K562 (cell line): ENCODE data around the gene LY6G6F. TPM values are rescaled to one million over a fixed set of nuclear protein-coding genes. Genes with fewer than 3 reads are reported as not detected.

Experiments used
- BCL6 ChIP-seq: fragments of 250-450 bp; sonication (Bioruptor Pico); IDR thresholded peaks from 2 replicates; pipeline ENCODE4 v1.4.0; 2020
- BRCA1 ChIP-seq, 2 experiments: fragments of 450-650 bp in 1 of 2; sonication (generic) in 1 of 2; formaldehyde crosslinking in 1 of 2; IDR thresholded peaks; 2 replicates each; pipeline versions ENCODE4 v1.5.0 to v1.6.1; 2017 to 2020; ENCODE audit warnings: mild to moderate bottlenecking in 1 of 2, missing genetic modification reagents in 1 of 2
- HNRNPUL1 ChIP-seq: fragments of 200-400 bp; formaldehyde crosslinking; IDR thresholded peaks from 2 replicates; pipeline ENCODE4 v1.6.1; 2017; ENCODE audit warnings: low read length
- MYBL2 ChIP-seq, 2 experiments: fragments of 450-650 bp in 1 of 2; sonication (generic) in 1 of 2; formaldehyde crosslinking in 1 of 2; IDR thresholded peaks; 2 replicates each; pipeline versions ENCODE4 v1.6.1 to v1.8.1; 2017 to 2022; ENCODE audit warnings: borderline replicate concordance in 1 of 2, inconsistent platforms in 1 of 2, low read depth in 1 of 2, mild to moderate bottlenecking in 1 of 2, missing genetic modification reagents in 1 of 2, moderate library complexity in 1 of 2
- RB1 ChIP-seq: fragments of 450-650 bp; IDR thresholded peaks from 2 replicates; pipeline ENCODE4 v1.6.1; 2017; ENCODE audit warnings: low read depth, mild to moderate bottlenecking
- SMARCA5 ChIP-seq: fragments of 450-650 bp; IDR thresholded peaks from 2 replicates; pipeline ENCODE4 v1.6.1; 2016
- SOX6 ChIP-seq: fragments of 450-650 bp; IDR thresholded peaks from 2 replicates; pipeline ENCODE4 v1.6.1; 2014; ENCODE audit warnings: mild to moderate bottlenecking
- SPI1 ChIP-seq: IDR thresholded peaks from 2 replicates; pipeline ENCODE4 v1.6.1; 2011; ENCODE audit warnings: low read depth, low read length, control low read depth, borderline replicate concordance
- TBP ChIP-seq: optimal IDR thresholded peaks from 2 replicates; pipeline ENCODE3; 2011; ENCODE audit warnings: low read depth, low read length, improper control_type of control experiment
- TGIF2 ChIP-seq: sonication (generic); formaldehyde crosslinking; IDR thresholded peaks from 2 replicates; pipeline ENCODE4 v1.8.1; 2022; ENCODE audit warnings: mild to moderate bottlenecking, missing genetic modification reagents, moderate library complexity
- U2AF1 ChIP-seq: fragments of 200-400 bp; formaldehyde crosslinking; optimal IDR thresholded peaks from 2 replicates; pipeline ENCODE3; 2017; ENCODE audit warnings: mild to moderate bottlenecking, low read depth, low read length, moderate library complexity
- ZNF12 ChIP-seq: sonication (generic); formaldehyde crosslinking; IDR thresholded peaks from 2 replicates; pipeline ENCODE4 v1.4.0; 2020; ENCODE audit warnings: mild to moderate bottlenecking, missing genetic modification reagents
- ZNF76 ChIP-seq: fragments of 250-450 bp; sonication (Bioruptor Pico); IDR thresholded peaks from 2 replicates; pipeline ENCODE4 v1.4.0; 2020; ENCODE audit warnings: mild to moderate bottlenecking, moderate library complexity, borderline replicate concordance
- polyA plus RNA-seq, 8 experiments: library from polyadenylated mRNA; depleted of rRNA in 4 of 8; stranded (reverse) in 5 of 8; unstranded in 3 of 8; fragments of >200 nt; fragmentation: Nextera tagmentation in 2 of 8; fragmentation: Illumina TruSeq in 1 of 8; extraction: Ambion mirVana in 2 of 8; extraction: Trizol in 1 of 8; gene quantifications; 2 replicates each; pipeline versions ENCODE4 v1.2.1 to v1.2.3, GENCODE V29; 2011 to 2014; ENCODE audit warnings: inconsistent platforms in 1 of 8, missing spikeins in 1 of 8
- total RNA-seq, 7 experiments: library from RNA; depleted of rRNA in 6 of 7; stranded (reverse); fragments of >200 nt in 6 of 7; fragmentation: Illumina TruSeq in 2 of 7; extraction: Trizol in 2 of 7; gene quantifications; 2 replicates each; pipeline versions ENCODE4 v1.2.1 to v1.2.3, GENCODE V29; 2011 to 2021; ENCODE audit warnings: low replicate concordance in 1 of 7
- TF ChIP-seq, protein P1 (sequence below): sonication (generic); formaldehyde crosslinking; IDR thresholded peaks from 2 replicates; pipeline ENCODE4 v1.8.1; 2023; ENCODE audit warnings: mild to moderate bottlenecking, missing genetic modification reagents
- TF ChIP-seq, protein P2 (sequence below): sonication (generic); formaldehyde crosslinking; IDR thresholded peaks from 2 replicates; pipeline ENCODE4 v1.8.0; 2022; ENCODE audit warnings: mild to moderate bottlenecking, missing genetic modification reagents
- TF ChIP-seq, protein P3 (sequence below): fragments of 250-450 bp; sonication (Bioruptor Pico); IDR thresholded peaks from 2 replicates; pipeline ENCODE4 v1.8.0; 2022; ENCODE audit warnings: inconsistent platforms, mild to moderate bottlenecking, moderate library complexity, borderline replicate concordance
- TF ChIP-seq, protein P4 (sequence below): fragments of 450-650 bp; IDR thresholded peaks from 2 replicates; pipeline ENCODE4 v1.6.1; 2016; ENCODE audit warnings: antibody characterized with exemption

Gene LY6G6F
- total and polyA plus RNA-seq, 9 of the 15 experiments (the other 6 are each of a cell fraction or from before 2014, with no cell fraction given), result 0.14 to 0.50 (median 0.28) TPM; not detected in 2

DNA sequence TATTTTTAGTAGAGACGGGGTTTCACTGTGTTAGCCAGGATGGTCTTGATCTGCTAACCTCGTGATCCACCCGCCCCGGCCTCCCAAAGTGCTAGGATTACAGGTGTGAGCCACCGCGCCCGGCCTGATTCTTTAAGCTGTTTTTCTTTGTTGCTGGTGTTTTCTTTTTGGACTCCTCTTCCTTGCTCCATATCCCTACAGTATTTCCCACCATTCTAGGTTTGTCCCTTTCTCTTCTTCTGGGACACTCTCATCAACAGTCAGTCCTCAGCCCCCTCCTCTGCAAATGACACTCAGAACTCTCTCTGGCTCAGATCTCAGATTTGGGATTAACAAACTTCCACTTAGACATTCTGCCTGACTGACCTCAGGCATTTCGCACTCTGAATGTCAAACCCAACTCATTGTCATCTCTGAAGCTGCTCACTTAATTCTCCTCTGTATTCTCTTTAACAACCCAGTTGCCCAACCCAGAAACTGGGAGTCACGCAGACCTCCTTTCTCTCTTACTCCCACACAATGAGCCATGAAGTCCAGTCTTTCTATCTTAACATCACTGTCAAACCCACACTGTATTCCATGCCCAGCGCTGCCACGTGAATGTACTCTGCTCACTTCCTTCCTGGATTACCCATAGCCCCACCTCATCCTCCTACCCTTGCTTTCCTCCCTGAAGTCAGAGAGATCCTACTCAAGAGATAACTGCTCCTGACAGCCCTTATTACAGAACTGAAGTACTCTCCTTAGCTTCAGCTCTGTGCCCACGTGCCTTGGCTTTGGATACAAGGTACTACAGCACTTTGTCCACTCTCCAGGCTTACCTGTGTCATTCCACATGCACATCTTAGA lies 19.1 kb downstream of the LY6G6F start (continued):
- TF ChIP-seq, protein P1, sequence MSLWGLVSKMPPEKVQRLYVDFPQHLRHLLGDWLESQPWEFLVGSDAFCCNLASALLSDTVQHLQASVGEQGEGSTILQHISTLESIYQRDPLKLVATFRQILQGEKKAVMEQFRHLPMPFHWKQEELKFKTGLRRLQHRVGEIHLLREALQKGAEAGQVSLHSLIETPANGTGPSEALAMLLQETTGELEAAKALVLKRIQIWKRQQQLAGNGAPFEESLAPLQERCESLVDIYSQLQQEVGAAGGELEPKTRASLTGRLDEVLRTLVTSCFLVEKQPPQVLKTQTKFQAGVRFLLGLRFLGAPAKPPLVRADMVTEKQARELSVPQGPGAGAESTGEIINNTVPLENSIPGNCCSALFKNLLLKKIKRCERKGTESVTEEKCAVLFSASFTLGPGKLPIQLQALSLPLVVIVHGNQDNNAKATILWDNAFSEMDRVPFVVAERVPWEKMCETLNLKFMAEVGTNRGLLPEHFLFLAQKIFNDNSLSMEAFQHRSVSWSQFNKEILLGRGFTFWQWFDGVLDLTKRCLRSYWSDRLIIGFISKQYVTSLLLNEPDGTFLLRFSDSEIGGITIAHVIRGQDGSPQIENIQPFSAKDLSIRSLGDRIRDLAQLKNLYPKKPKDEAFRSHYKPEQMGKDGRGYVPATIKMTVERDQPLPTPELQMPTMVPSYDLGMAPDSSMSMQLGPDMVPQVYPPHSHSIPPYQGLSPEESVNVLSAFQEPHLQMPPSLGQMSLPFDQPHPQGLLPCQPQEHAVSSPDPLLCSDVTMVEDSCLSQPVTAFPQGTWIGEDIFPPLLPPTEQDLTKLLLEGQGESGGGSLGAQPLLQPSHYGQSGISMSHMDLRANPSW (CRISPR knock-in tag), result no peak
- TF ChIP-seq BRCA1 (IDR thresholded peaks at IDR 0.05), result no peak
- no peak for TF ChIP-seq BRCA1 (CRISPR knock-in tag; IDR thresholded peaks at IDR 0.05)
- no peak for TF ChIP-seq U2AF1
- peak; percentile 37; the same call in 1 of the 2 replicates for TF ChIP-seq SOX6
- TF ChIP-seq BCL6 (CRISPR knock-in tag), result peak; percentile 80; the same call in 1 of the 2 replicates
- no peak for TF ChIP-seq ZNF12 (CRISPR knock-in tag)
- no peak for TF ChIP-seq RB1
- TF ChIP-seq TBP, result no peak
- TF ChIP-seq ZNF76 (CRISPR knock-in tag), result peak; percentile 90
- TF ChIP-seq SPI1, result peak; percentile 86
- TF ChIP-seq, protein P2, sequence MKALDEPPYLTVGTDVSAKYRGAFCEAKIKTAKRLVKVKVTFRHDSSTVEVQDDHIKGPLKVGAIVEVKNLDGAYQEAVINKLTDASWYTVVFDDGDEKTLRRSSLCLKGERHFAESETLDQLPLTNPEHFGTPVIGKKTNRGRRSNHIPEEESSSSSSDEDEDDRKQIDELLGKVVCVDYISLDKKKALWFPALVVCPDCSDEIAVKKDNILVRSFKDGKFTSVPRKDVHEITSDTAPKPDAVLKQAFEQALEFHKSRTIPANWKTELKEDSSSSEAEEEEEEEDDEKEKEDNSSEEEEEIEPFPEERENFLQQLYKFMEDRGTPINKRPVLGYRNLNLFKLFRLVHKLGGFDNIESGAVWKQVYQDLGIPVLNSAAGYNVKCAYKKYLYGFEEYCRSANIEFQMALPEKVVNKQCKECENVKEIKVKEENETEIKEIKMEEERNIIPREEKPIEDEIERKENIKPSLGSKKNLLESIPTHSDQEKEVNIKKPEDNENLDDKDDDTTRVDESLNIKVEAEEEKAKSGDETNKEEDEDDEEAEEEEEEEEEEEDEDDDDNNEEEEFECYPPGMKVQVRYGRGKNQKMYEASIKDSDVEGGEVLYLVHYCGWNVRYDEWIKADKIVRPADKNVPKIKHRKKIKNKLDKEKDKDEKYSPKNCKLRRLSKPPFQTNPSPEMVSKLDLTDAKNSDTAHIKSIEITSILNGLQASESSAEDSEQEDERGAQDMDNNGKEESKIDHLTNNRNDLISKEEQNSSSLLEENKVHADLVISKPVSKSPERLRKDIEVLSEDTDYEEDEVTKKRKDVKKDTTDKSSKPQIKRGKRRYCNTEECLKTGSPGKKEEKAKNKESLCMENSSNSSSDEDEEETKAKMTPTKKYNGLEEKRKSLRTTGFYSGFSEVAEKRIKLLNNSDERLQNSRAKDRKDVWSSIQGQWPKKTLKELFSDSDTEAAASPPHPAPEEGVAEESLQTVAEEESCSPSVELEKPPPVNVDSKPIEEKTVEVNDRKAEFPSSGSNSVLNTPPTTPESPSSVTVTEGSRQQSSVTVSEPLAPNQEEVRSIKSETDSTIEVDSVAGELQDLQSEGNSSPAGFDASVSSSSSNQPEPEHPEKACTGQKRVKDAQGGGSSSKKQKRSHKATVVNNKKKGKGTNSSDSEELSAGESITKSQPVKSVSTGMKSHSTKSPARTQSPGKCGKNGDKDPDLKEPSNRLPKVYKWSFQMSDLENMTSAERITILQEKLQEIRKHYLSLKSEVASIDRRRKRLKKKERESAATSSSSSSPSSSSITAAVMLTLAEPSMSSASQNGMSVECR, result no peak
- TF ChIP-seq, protein P3, sequence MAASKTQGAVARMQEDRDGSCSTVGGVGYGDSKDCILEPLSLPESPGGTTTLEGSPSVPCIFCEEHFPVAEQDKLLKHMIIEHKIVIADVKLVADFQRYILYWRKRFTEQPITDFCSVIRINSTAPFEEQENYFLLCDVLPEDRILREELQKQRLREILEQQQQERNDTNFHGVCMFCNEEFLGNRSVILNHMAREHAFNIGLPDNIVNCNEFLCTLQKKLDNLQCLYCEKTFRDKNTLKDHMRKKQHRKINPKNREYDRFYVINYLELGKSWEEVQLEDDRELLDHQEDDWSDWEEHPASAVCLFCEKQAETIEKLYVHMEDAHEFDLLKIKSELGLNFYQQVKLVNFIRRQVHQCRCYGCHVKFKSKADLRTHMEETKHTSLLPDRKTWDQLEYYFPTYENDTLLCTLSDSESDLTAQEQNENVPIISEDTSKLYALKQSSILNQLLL (CRISPR knock-in tag), result no peak
- TF ChIP-seq HNRNPUL1, result no peak
- TF ChIP-seq, protein P4, sequence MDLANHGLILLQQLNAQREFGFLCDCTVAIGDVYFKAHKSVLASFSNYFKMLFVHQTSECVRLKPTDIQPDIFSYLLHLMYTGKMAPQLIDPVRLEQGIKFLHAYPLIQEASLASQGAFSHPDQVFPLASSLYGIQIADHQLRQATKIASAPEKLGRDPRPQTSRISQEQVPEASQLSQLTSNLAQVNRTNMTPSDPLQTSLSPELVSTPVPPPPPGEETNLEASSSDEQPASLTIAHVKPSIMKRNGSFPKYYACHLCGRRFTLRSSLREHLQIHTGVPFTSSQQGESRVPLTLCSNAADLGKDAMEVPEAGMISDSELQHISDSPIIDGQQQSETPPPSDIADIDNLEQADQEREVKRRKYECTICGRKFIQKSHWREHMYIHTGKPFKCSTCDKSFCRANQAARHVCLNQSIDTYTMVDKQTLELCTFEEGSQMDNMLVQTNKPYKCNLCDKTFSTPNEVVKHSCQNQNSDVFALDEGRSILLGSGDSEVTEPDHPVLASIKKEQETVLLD, result peak; percentile 74; the same call in 1 of the 2 replicates
- no peak for TF ChIP-seq TGIF2 (CRISPR knock-in tag)
- TF ChIP-seq MYBL2 (IDR thresholded peaks at IDR 0.05; ENCODE audit: low read depth), result no peak
- no peak for TF ChIP-seq MYBL2 (CRISPR knock-in tag; IDR thresholded peaks at IDR 0.05; ENCODE audit: borderline replicate concordance)
- no peak; the same call in none of the 2 replicates for TF ChIP-seq SMARCA5
